T-helper 2 cell treated with Interferon-gamma antibody and Interleukin-4, amounts not matched to agents 100 ng/mL and 5 ng/mL, for 36 hours (primary cell): ENCODE data around the gene NPIPB5. TPM values are rescaled to one million over a fixed set of nuclear protein-coding genes. Genes with fewer than 3 reads are reported as not detected.
"Not testable (repeated sequence)": the region's sequence is repeated elsewhere in the genome, so short reads cannot be mapped to it uniquely, and the experiment has no call there.

Experiments used
- intact Hi-C: fragments of 100-400 bp; cut with micrococcal nuclease; formaldehyde crosslinking; loops from one replicate; pipeline ENCODE4 v1.15.1; 2023
- total RNA-seq: library from RNA; stranded (reverse); gene quantifications from 2 replicates; pipeline ENCODE4 v1.2.3, GENCODE V29; 2022

NPIPB5 gene
- 345 and 347 TPM in 2 replicates for total RNA-seq

- intact Hi-C loops = not testable (repeated sequence)
Measured at GRCh38 chr16:22510591-22510990, at the start of gene NPIPB5. Gene NPIPB5 (plus strand): TSS chr16:22510891. CDS start chr16:22513802, 2,911 bp downstream.

GRCh38 chr16:22468846-22469245 is 41.8 kb upstream of the NPIPB5 start:
- intact Hi-C loops = not testable (repeated sequence)

GRCh38 chr16:22537996-22538395 is 27.3 kb downstream of the NPIPB5 start:
- intact Hi-C loops = not testable (repeated sequence)

GRCh38 chr16:22544809-22545208 is 34.1 kb downstream of the NPIPB5 start:
- intact Hi-C loops = not testable (repeated sequence)

- intact Hi-C loops = not testable (repeated sequence)
Measured at GRCh38 chr16:22546630-22547029, 35.9 kb downstream of the NPIPB5 start.

- intact Hi-C loops = not testable (repeated sequence)
Measured at GRCh38 chr16:22547170-22547765, 36.6 kb downstream of the NPIPB5 start.

GRCh38 chr16:22549853-22550252 is 39.2 kb downstream of the NPIPB5 start:
- intact Hi-C loops = not testable (repeated sequence)

GRCh38 chr16:22551143-22551542 is 40.5 kb downstream of the NPIPB5 start:
- intact Hi-C loops = not testable (repeated sequence)

GRCh38 chr16:22551651-22552050 is 41.0 kb downstream of the NPIPB5 start:
- intact Hi-C loops = not testable (repeated sequence)

- intact Hi-C loops = not testable (repeated sequence)
Measured at GRCh38 chr16:22556759-22557158, 46.1 kb downstream of the NPIPB5 start.

Other genes starting within 250 kb of the NPIPB5 start
- gene POLR3E, start 213.5 kb upstream of the NPIPB5 start, total RNA-seq = 63.1 and 68.0 TPM in 2 replicates
- gene CDR2, start 136.3 kb upstream of the NPIPB5 start, total RNA-seq = 39.8 and 45.9 TPM in 2 replicates